ENCODE results near the gene UBE2N.

UBE2N gene

GRCh38 chr12:93441617-93442410 is at the start of gene UBE2N:
Gene UBE2N (minus strand): TSS chr12:93441947. CDS start chr12:93441884, 63 bp downstream.
- peak; percentile 97 for DNase-seq (ENCODE audit: low spot score)

GRCh38 chr12:93484315-93484981 is 42.7 kb upstream of the UBE2N start:
- DNase-seq (ENCODE audit: low spot score), result no peak

- DNase-seq (ENCODE audit: low spot score), result no peak
These were observed 41.5 kb upstream of the UBE2N start for GRCh38 chr12:93483151-93483807.

- DNase-seq (ENCODE audit: low spot score), result no peak
These were observed 41.0 kb upstream of the UBE2N start for GRCh38 chr12:93482721-93483120.

- no peak for DNase-seq (ENCODE audit: low spot score)
These were observed 34.8 kb upstream of the UBE2N start for GRCh38 chr12:93476555-93476954.

GRCh38 chr12:93469386-93469785 is 27.6 kb upstream of the UBE2N start:
- DNase-seq (ENCODE audit: low spot score), result no peak

- DNase-seq (ENCODE audit: low spot score), result no peak
These were observed 26.2 kb upstream of the UBE2N start for GRCh38 chr12:93468008-93468371.

- peak; percentile 86 for DNase-seq (ENCODE audit: low spot score)
These were observed 25.7 kb upstream of the UBE2N start, which contains the start of gene MRPL42 for GRCh38 chr12:93467351-93468007. Gene MRPL42 (plus strand): TSS chr12:93467514. CDS start chr12:93469286, 1,772 bp downstream.

- no peak for DNase-seq (ENCODE audit: low spot score)
These were observed 25.0 kb upstream of the UBE2N start for GRCh38 chr12:93466625-93467350.

GRCh38 chr12:93465841-93466240 is 24.1 kb upstream of the UBE2N start:
- DNase-seq (ENCODE audit: low spot score), result no peak

GRCh38 chr12:93461503-93461902 is 19.8 kb upstream of the UBE2N start:
- no peak for DNase-seq (ENCODE audit: low spot score)

- no peak for DNase-seq (ENCODE audit: low spot score)
These were observed 19.2 kb upstream of the UBE2N start for GRCh38 chr12:93460902-93461301.

- DNase-seq (ENCODE audit: low spot score), result no peak
These were observed 18.3 kb upstream of the UBE2N start for GRCh38 chr12:93460003-93460402.

GRCh38 chr12:93459097-93459496 is 17.4 kb upstream of the UBE2N start:
- DNase-seq (ENCODE audit: low spot score), result no peak

GRCh38 chr12:93456077-93456476 is 14.3 kb upstream of the UBE2N start:
- no peak for DNase-seq (ENCODE audit: low spot score)

- no peak for DNase-seq (ENCODE audit: low spot score)
These were observed 11.9 kb upstream of the UBE2N start for GRCh38 chr12:93453633-93454032.

GRCh38 chr12:93451423-93452158 is 9.8 kb upstream of the UBE2N start:
- no peak for DNase-seq (ENCODE audit: low spot score)

- no peak for DNase-seq (ENCODE audit: low spot score)
These were observed 7.5 kb upstream of the UBE2N start for GRCh38 chr12:93449277-93449676.

GRCh38 chr12:93448796-93449195 is 7.0 kb upstream of the UBE2N start:
- no peak for DNase-seq (ENCODE audit: low spot score)

GRCh38 chr12:93447555-93448290 is 6.0 kb upstream of the UBE2N start:
- no peak for DNase-seq (ENCODE audit: low spot score)

Data from iPS-NIHi11 (cell line).